HEK293T (cell line): Measurements from ENCODE around the gene PRDX3.
A peak's percentile ranks its signal among the peaks of the same experiment; 100 is the strongest.

Experiments
- CTCF ChIA-PET: fragments of 350-600 bp; formaldehyde crosslinking; extraction: SDS; loops from one replicate; lab custom pipeline; 2021; ENCODE audit warnings: antibody characterized with exemption, inconsistent platforms; lab: Yijun Ruan, JAX
- POLR2A ChIA-PET: fragments of 350-600 bp; formaldehyde crosslinking; extraction: SDS; loops from one replicate; lab custom pipeline; 2020; ENCODE audit warnings: antibody characterized with exemption, inconsistent platforms; lab: Yijun Ruan, JAX
- DNase-seq: peaks from one replicate; pipeline ENCODE4 v3.0.0; 2012; ENCODE audit warnings: mixed read lengths; ENCODE audit errors: extremely low spot score
- ARNT ChIP-seq: fragments of 450-650 bp; IDR thresholded peaks from 2 replicates; pipeline ENCODE4 v1.6.1; 2017; ENCODE audit warnings: mild to moderate bottlenecking
- BHLHE40 ChIP-seq: fragments of 450-650 bp; IDR thresholded peaks from 2 replicates; pipeline ENCODE4 v1.6.1; 2016; ENCODE audit warnings: mild to moderate bottlenecking, moderate library complexity, borderline replicate concordance
- CTBP1 ChIP-seq: fragments of 450-650 bp; IDR thresholded peaks from 2 replicates; pipeline ENCODE4 v1.6.1; 2016; ENCODE audit warnings: borderline replicate concordance
- ELF4 ChIP-seq: fragments of 450-650 bp; IDR thresholded peaks from 2 replicates; pipeline ENCODE4 v1.6.1; 2017; ENCODE audit warnings: antibody characterized with exemption
- FOXA1 ChIP-seq: fragments of 450-650 bp; IDR thresholded peaks from 2 replicates; pipeline ENCODE4 v1.6.1; 2016; ENCODE audit warnings: mild to moderate bottlenecking
- FOXK2 ChIP-seq: fragments of 450-650 bp; IDR thresholded peaks from 2 replicates; pipeline ENCODE4 v1.6.1; 2016; ENCODE audit warnings: mild to moderate bottlenecking
- FOXM1 ChIP-seq: fragments of 450-650 bp; IDR thresholded peaks from 2 replicates; pipeline ENCODE4 v1.6.1; 2017; ENCODE audit warnings: mild to moderate bottlenecking, borderline replicate concordance
- HDGF ChIP-seq: fragments of 450-650 bp; IDR thresholded peaks from 2 replicates; pipeline ENCODE4 v1.6.1; 2017; ENCODE audit warnings: antibody characterized with exemption, borderline replicate concordance
- L3MBTL2 ChIP-seq: fragments of 450-650 bp; conservative IDR thresholded peaks from 2 replicates; pipeline ENCODE4 v1.6.1; 2016; ENCODE audit warnings: mild to moderate bottlenecking
- LEF1 ChIP-seq: fragments of 450-650 bp; IDR thresholded peaks from 2 replicates; pipeline ENCODE4 v1.6.1; 2017; ENCODE audit warnings: mild to moderate bottlenecking, borderline replicate concordance
- NFRKB ChIP-seq: fragments of 450-650 bp; IDR thresholded peaks from 2 replicates; pipeline ENCODE4 v1.6.1; 2016; ENCODE audit warnings: mild to moderate bottlenecking, moderate library complexity
- PKNOX1 ChIP-seq: fragments of 450-650 bp; IDR thresholded peaks from 2 replicates; pipeline ENCODE4 v1.6.1; 2016
- SP1 ChIP-seq: fragments of 450-650 bp; IDR thresholded peaks from 2 replicates; pipeline ENCODE4 v1.6.1; 2017
- SUZ12 ChIP-seq: fragments of 450-650 bp; IDR thresholded peaks from 2 replicates; pipeline ENCODE4 v1.6.1; 2016; ENCODE audit warnings: mild to moderate bottlenecking
- TARDBP ChIP-seq: fragments of 450-650 bp; IDR thresholded peaks from 2 replicates; pipeline ENCODE4 v1.6.1; 2016
- ZNF384 ChIP-seq: fragments of 450-650 bp; IDR thresholded peaks from 2 replicates; pipeline ENCODE4 v1.6.1; 2016

PRDX3 gene

GRCh38 chr10:119203006-119203405 is 24.4 kb upstream of the PRDX3 start:
- TF ChIP-seq BHLHE40 = no peak
- TF ChIP-seq HDGF = no peak
- no peak for TF ChIP-seq NFRKB
- no peak for TF ChIP-seq CTBP1
- no peak for TF ChIP-seq FOXA1
- no peak for TF ChIP-seq ARNT
- no peak for TF ChIP-seq FOXK2
- TF ChIP-seq FOXM1 = no peak
- no peak for TF ChIP-seq SUZ12
- no peak for TF ChIP-seq ELF4
- no peak for TF ChIP-seq PKNOX1
- TF ChIP-seq TARDBP = no peak
- no peak for TF ChIP-seq LEF1
- no peak for TF ChIP-seq ZNF384
- TF ChIP-seq SP1 = no peak
- no peak for TF ChIP-seq L3MBTL2
- DNase-seq = no peak
- POLR2A ChIA-PET = interaction anchor here (1.0 kb wide), 1 partner anchor 24 kb away, joined by 3 read pairs; no protein-coding TSS in a partner anchor
- CTCF ChIA-PET = interaction anchor here (0.7 to 2.8 kb wide), 2 partner anchors 67 to 242 kb away, joined by 3 to 13 read pairs; no protein-coding TSS in a partner anchor

DNA sequence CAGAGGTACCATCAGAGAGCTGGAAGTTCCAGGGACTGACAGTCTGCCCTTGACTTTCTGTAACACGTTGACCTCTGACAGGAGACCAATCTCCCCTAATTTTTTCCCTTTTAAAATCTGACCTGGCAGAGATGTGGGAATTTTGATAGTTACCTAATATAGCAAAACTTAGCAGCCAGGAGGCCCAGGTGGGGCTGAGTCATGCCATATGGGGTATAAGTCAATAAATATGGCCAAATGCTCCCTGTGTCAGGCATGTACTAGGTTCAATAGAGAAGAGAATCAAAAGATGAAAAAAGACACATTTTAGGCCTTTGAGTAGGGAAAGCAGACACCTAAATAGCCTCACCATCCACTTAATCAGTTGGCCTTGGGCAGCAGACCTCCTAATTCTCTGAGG is 22.6 kb upstream of the PRDX3 start:
- ChIA-PET POLR2A (interaction anchor here (0.6 kb wide), 1 partner anchor 257 kb away, joined by 3 read pairs; no protein-coding TSS in a partner anchor), CTCF (interaction anchor here (1.0 kb wide), 1 partner anchor 8 kb away, joined by 3 read pairs; no protein-coding TSS in a partner anchor)
- DNase-seq = no peak
- no peak for TF ChIP-seq FOXK2
- TF ChIP-seq CTBP1 = no peak
- TF ChIP-seq HDGF = no peak
- no peak for TF ChIP-seq SUZ12

DNA sequence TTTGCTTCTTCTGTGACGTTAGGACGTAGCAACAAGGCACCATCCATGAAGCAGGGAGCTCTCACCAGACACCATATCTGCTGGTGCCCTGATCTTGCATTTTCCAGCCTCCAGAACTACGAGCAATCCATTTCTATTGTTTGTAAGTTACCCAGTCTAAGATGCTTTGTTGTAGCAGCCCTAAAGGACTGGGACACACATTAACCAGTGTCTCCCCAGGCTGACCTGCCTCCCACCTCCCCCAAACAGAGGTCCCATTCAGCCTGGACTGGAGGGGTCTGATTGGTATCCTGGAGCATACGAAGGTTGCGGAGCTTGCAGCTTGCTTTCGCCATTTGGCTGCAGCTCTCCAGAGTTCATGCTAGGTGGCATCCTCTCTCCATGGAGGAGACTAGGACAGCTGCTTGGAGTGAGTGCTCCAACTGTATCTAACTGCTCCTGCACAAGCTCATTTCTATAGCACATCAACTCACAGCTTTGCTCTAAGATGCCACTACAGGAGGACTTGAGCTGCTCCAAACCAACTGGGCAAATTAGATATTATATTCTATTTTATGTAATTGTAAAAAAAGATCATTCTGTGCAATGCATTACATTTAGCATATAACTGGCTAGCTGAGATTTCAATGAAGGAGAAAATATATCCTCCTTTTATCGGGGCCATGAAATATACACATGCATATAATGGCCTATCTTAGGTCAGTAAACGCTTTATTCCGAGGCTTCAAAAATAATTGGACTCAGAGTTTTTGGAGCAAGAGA is 20.8 kb upstream of the PRDX3 start:
- DNase-seq = peak; percentile 84
- TF ChIP-seq NFRKB = no peak
- no peak for TF ChIP-seq LEF1
- TF ChIP-seq L3MBTL2 = no peak
- TF ChIP-seq SP1 = no peak
- no peak for TF ChIP-seq PKNOX1
- no peak for TF ChIP-seq BHLHE40
- TF ChIP-seq ZNF384 = no peak
- no peak for TF ChIP-seq HDGF
- ChIA-PET CTCF (interaction anchor here (0.5 to 2.6 kb wide), 38 partner anchors 9 to 719 kb away, joined by 3 to 27 read pairs (median 4); partner anchors contain the start of gene GRK5), POLR2A (interaction anchor here (0.7 to 1.3 kb wide), 3 partner anchors 246 to 398 kb away, joined by 3 to 5 read pairs (median 3); partner anchors contain the start of genes RGS10 and TIAL1)

DNA sequence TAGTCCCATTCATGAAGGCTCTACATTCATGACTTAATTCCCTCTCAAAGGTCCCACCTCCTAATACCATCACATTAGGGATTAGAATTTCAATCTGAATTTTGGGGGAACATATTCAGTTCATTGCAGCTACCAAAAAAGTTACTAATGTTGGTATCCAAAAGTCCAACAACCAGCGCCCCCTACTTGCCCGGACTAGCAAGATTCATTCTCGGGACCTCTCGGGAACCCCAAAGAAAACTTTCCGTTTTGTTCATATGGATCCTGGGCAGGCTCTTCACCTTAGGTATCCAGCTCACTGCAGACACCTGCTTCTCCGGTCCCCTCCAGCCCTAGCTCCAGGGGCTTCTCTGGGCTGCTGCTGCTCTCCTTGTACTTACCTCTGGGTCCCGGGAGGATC is 19.8 kb upstream of the PRDX3 start:
- ChIA-PET CTCF (interaction anchor here (0.6 to 2.6 kb wide), 20 partner anchors 9 to 661 kb away, joined by 3 to 27 read pairs (median 4); partner anchors contain the start of gene GRK5), POLR2A (no interaction called here)
- no peak for DNase-seq
- no peak for TF ChIP-seq ELF4
- TF ChIP-seq NFRKB = no peak

- TF ChIP-seq NFRKB = no peak
- no peak for DNase-seq
- ChIA-PET CTCF (interaction anchor here (0.6 to 2.6 kb wide), 11 partner anchors 8 to 661 kb away, joined by 3 to 27 read pairs (median 4); partner anchors contain the start of gene GRK5), POLR2A (no interaction called here)
These were observed 19.3 kb upstream of the PRDX3 start for GRCh38 chr10:119197921-119198320.

DNA sequence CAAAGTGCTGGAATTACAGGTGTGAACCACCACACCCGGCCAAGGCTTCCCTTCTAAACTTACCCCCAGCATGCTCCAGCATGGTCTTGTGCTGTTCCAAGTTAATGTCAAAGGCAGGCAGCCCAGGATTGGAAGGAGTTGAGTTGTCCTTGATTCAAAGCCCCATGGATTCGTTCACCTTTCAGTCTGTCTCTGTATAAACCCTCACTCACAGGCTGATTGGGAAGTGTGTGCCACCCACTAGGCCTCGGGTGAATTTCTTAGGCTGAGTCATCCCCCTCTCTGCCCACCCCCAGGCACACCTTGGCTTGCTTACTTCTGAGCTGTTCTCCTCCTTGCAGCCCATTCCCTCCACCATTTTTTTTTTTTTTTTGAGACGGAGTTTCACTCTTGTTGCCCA is 13.3 kb upstream of the PRDX3 start:
- TF ChIP-seq LEF1 (no peak), SUZ12 (no peak), FOXA1 (no peak)
- POLR2A ChIA-PET = no interaction called here
- no peak for DNase-seq
- CTCF ChIA-PET = no interaction called here

GRCh38 chr10:119190954-119191785 is 12.6 kb upstream of the PRDX3 start:
- CTCF ChIA-PET = interaction anchor here (2.9 kb wide), 1 partner anchor 8 kb away, joined by 20 read pairs; no protein-coding TSS in a partner anchor
- DNase-seq = no peak
- TF ChIP-seq FOXM1 = no peak
- TF ChIP-seq FOXA1 = no peak
- TF ChIP-seq ARNT = no peak
- no peak for TF ChIP-seq ZNF384
- no peak for TF ChIP-seq LEF1
- no peak for TF ChIP-seq SUZ12
- no peak for TF ChIP-seq CTBP1
- no peak for TF ChIP-seq FOXK2
- TF ChIP-seq PKNOX1 = no peak
- POLR2A ChIA-PET = interaction anchor here (0.6 kb wide), 1 partner anchor 11 kb away, joined by 3 read pairs; no protein-coding TSS in a partner anchor
